HG03196 (cell line): Measurements from ENCODE around the gene DCLK1.

Source experiments
- ATAC-seq: cut with Tn5 transposase; IDR thresholded peaks from one replicate; pipeline ENCODE4 v1.9.1; 2021; ENCODE audit not compliant: unreplicated experiment

The DCLK1 gene

GRCh38 chr13:35956074-35956473 is 175.1 kb downstream of the DCLK1 start:
- no peak for ATAC-seq

DNA sequence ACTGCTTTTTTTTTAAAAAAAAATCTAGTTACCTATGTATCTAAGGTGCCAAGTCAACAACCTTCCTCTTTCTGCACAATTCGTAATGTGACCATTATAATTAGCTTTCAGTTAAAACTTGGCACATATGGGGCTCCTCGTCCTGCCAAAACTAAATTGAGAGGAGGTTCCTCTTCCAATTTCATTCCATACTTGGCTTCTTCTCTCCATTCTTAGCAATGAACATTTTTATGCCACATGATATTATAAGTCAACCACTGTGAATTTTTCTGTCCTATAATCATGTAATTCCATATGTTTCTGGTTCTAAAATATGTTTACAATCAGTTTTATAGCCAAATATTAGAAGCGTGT is 177.0 kb downstream of the DCLK1 start:
- no peak for ATAC-seq

DNA sequence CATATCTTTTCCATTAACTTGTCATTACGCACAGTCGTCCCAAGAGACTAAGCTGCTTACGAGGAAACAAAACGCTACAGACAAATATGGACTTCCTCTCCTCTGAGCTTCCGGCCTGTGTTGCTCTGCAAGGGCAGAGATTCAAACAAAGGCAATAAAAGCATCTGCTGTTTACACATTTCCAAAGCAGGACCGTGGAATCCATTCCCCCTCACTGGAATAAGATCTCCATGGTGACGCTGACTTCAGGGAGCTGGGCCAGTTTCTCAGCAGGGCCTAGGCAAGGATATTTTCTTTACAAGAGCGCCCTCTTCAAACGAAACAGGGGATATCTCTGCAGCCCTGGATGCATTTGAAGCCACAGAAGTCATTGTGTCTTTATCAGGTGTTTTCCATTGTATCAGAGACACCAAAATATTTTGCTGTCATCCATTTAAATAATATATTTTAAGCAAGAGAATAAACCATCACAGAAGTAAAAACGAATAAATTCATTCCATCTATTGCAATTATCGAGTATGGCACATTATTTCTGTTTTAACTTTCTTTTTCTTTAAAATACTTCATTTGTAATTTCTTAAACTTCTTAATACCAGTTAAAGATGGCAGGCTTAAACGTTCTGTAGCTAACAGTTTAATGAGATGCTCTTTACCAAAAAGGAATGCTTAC is 177.5 kb downstream of the DCLK1 start:
- no peak for ATAC-seq

DNA sequence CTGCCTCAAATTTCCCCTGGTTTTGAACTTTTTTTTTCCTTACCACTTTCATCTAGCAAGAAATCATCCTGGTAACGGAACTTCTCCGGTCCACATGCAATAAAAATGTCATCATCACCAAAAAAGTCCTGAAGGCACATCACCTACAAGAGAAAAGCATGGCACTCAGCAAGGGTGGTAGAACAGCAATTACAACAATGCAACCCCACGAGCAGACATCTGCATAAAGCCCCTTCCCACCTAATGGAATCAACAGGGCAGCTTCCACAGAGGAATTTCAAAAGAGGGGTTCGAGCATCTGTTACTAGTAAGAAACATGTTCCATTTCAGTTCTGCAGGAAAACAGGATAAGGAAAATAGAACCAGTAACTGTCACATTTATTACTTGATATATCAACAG is 183.9 kb downstream of the DCLK1 start:
- no peak for ATAC-seq

GRCh38 chr13:35945368-35945767 is 185.8 kb downstream of the DCLK1 start:
- ATAC-seq: no peak

- no peak for ATAC-seq
Measured at GRCh38 chr13:35941374-35941773, 189.8 kb downstream of the DCLK1 start.

DNA sequence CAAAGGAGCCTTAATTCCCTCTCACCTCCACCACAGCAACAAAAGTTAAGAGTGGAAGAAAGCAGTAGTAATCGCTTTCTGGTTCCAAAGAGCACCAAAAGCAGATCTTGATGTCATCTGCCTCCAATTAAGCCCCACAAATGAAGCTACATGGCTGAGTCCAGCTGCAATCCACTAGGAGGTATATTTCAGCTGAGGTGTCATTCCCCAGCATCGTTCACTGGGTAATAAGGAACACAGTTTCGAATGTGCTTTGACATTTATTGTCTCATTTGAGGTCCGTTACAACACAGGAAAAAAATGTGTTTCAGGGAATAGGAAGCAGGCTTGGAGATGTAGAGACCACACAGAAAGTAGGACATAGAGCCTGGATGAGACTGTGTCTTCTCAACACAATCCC is 190.4 kb downstream of the DCLK1 start:
- ATAC-seq: no peak

GRCh38 chr13:35936246-35936978 is 194.8 kb downstream of the DCLK1 start:
- ATAC-seq: no peak

DNA sequence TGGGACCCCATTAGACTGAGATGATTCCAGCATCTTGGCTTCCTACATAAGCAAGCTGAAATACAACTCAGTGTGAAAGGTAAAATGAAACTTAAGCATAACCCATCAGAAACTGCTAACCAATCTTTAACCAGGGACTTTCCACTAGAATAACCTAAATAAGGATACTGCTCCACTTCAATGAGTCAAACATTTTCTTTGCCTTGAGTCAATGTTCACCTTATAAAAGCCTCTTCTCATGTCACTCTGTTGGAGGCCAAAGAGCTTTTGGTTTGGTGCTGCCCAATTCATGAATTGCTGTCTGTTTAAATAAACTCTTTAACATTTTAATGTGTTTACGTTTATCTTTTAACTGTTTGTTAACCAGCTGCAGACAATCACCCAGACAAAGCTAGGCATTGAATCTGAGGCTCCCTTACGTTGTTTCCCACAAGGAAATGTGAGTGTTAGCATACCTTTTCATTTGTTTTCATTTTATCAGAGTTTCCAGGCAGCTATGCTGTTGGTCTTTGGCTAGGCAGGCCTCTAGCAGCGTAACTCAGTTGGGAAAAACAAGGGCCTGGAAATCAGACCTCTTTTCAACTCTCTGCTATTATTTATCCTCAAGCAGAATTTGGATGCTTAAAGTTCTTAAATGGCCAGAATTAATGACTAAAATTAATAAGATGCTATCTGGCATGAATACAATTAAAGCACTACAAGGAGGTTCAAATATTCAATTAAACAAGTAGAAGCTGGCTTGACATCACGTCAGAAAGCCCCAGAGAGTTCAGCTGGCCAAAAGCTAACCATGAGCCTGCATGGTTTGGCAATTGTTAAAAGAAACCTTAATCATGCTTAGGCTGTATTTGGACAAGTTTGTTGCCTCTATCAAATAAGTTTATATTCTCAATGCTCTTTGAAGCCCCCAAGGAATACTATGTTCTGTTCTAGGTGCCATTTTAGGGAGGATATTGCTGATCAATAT is 200.2 kb downstream of the DCLK1 start:
- ATAC-seq: peak; percentile 86

GRCh38 chr13:35927567-35928021 is 203.6 kb downstream of the DCLK1 start:
- no peak for ATAC-seq

GRCh38 chr13:35926859-35927530 is 204.2 kb downstream of the DCLK1 start:
- ATAC-seq: no peak

GRCh38 chr13:35925669-35926068 is 205.5 kb downstream of the DCLK1 start:
- no peak for ATAC-seq

- no peak for ATAC-seq
Measured at GRCh38 chr13:35923347-35923746, 207.8 kb downstream of the DCLK1 start.

DNA sequence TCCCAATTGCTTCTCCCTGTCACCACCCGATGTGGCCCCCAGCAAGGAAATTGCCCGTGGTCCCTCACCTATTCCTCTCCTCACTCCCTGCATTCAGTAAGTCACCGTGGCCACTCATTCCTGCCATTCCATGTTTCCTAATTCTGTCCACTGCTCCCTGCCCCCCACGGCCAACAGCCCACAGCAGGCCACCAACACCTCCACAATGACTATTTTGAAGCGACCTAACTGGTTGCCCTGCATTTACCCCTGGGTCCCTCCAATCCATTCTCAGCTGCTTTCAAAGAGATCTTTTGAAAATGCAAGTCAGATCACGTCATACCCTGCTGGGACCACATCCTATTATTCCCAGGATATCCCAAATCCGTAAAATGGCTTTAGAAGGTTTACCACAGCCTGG is 210.4 kb downstream of the DCLK1 start:
- ATAC-seq: no peak

DNA sequence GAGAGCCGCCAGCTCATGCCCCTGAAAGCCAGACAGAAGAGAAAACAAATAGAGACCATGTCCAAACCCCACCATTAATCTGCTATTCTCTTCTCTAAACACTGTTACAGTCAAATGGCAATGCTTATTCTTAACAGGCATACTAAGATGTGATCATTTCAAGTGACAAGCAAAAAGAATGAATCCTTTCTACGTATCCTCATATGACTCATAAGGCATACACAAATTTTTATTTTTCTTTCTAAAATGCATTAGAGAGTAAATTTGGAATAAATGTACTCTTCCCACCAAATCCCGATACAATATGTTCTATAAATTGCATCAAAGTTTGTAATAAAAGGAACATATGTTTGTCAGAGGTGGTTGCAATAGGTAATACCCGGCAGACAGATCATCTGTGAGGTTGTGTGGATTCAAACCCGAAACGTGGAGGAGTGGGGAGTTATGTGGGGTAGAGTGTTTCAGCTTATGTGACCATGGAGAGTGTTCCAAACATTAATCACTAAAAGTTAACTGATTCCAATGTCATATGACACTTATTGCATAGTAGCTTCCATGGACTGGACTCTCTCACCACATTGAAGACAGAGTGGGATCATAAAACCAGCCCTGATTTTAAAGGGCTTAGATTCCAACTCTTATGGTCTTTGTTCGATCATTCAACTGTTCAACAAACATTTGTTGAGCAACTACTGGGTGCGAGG is 213.1 kb downstream of the DCLK1 start:
- ATAC-seq: no peak

- ATAC-seq: peak; percentile 42
Measured at GRCh38 chr13:35917252-35917941, 213.8 kb downstream of the DCLK1 start.

DNA sequence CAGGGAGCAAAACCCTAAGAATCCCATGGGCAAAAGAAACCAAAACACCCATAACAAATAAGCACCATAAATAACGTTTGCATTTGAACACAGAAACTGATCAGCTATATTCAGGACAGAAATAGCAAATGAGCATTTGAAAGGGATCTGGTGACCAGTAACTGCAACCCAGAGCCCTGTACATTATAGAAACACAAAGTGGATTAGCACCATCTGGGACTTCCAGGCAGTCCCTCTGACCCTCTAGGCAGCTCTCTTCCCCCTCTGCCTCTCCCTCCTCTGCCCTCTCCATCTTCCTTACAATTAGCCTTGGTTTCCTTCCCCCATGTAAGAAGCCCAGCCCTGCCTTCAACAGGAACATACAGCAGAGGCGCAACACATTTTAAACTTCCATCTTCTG is 215.0 kb downstream of the DCLK1 start:
- no peak for ATAC-seq

DNA sequence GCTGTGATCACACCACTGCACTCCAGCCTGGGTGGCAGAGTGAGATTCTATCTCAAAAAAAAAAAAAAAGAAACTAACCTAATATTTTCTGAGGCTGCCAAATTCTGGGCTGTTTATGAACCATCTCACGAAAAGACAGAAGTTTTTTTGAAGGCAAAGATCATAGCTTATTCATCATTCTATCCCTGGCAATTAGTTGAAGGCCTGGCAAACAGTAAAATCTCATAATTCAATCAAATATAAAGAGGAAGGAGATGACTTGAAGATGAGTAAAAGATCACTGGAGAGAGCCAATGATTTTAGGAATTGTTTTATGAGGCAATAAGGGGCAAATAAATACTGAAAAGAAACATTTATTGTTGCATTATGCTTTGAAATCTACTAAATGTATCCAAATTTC is 216.5 kb downstream of the DCLK1 start:
- no peak for ATAC-seq

DNA sequence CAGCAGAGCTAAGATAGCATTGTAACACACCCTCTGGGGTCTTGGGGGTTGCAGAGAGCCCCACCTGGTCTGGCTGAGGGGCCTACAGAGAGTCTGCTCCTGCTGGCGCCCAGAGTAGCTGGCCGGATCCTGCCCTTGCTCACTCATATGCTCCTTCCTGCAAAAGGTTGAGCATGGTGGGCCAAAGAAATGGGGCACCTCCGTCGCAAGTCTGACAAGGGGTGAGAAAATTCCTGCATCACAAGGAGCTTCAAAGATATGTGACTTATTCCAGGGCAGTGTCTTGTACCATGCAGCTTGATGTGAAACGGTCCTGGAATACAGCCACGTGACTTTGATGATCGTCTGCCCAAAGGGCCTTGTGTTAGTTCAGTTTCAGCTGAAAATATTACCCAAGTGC is 218.3 kb downstream of the DCLK1 start:
- ATAC-seq: no peak
